NK-92 (cell line): Measurements from ENCODE around the gene PWWP2B.
"Not testable (repeated sequence)": the region's sequence is repeated elsewhere in the genome, so short reads cannot be mapped to it uniquely, and the experiment has no call there.

Experiments used
- DNase-seq: peaks from one replicate; lab custom pipeline; 2025; ENCODE audit not compliant: unreplicated experiment; lab: John Stamatoyannopoulos, UW

The PWWP2B gene

GRCh38 chr10:132397036-132397541 is at the start of gene PWWP2B:
PWWP2B (plus strand) TSS chr10:132397200; CDS start chr10:132397227, 27 bp downstream.
- DNase-seq: no peak

GRCh38 chr10:132347211-132347930 is 49.6 kb upstream of the PWWP2B start:
- no peak for DNase-seq

GRCh38 chr10:132347931-132348267 is 49.1 kb upstream of the PWWP2B start:
- DNase-seq: no peak

GRCh38 chr10:132349766-132350165 is 47.2 kb upstream of the PWWP2B start:
- no peak for DNase-seq

- no peak for DNase-seq
Observed at GRCh38 chr10:132350391-132350790, 46.6 kb upstream of the PWWP2B start.

- no peak for DNase-seq
Observed at GRCh38 chr10:132350946-132351345, 46.1 kb upstream of the PWWP2B start.

- no peak for DNase-seq
Observed at GRCh38 chr10:132351611-132352010, 45.4 kb upstream of the PWWP2B start.

- DNase-seq: not testable (repeated sequence)
Observed at GRCh38 chr10:132352462-132353308, 44.3 kb upstream of the PWWP2B start.

GRCh38 chr10:132353456-132354355 is 43.3 kb upstream of the PWWP2B start:
- DNase-seq: no peak

GRCh38 chr10:132354356-132355094 is 42.5 kb upstream of the PWWP2B start:
- DNase-seq: no peak

- DNase-seq: no peak
Observed at GRCh38 chr10:132355297-132355696, 41.7 kb upstream of the PWWP2B start.

- DNase-seq: no peak
Observed at GRCh38 chr10:132355754-132356153, 41.2 kb upstream of the PWWP2B start.

- DNase-seq: no peak
Observed at GRCh38 chr10:132356621-132357195, 40.3 kb upstream of the PWWP2B start.

- DNase-seq: no peak
Observed at GRCh38 chr10:132357286-132358058, 39.5 kb upstream of the PWWP2B start.

GRCh38 chr10:132359305-132360040 is 37.5 kb upstream of the PWWP2B start:
- no peak for DNase-seq

GRCh38 chr10:132360766-132361447 is 36.1 kb upstream of the PWWP2B start:
- DNase-seq: no peak

GRCh38 chr10:132361581-132362101 is 35.4 kb upstream of the PWWP2B start:
- no peak for DNase-seq

- no peak for DNase-seq
Observed at GRCh38 chr10:132362151-132362611, 34.8 kb upstream of the PWWP2B start.
